IMR-90 (cell line): Measurements from ENCODE around the gene DBI. TPM values are rescaled to one million over a fixed set of nuclear protein-coding genes. Genes with fewer than 3 reads are reported as not detected.

Experiments used
- ATAC-seq: fragments of 200-7000 bp; cut with Tn5 transposase; 2 replicates; pipeline ENCODE4 v1.9.1; 2020; ENCODE audit warnings: low read depth, mild to moderate bottlenecking, moderate library complexity
- BruUV-seq: library from RNA; stranded (reverse); fragments of 400-500 nt; replicated peaks from 2 replicates; lab custom pipeline; 2021; lab: Mats Ljungman, UMichigan
- CTCF ChIA-PET: fragments of 300-600 bp; formaldehyde crosslinking; extraction: SDS; loops from one replicate; lab custom pipeline; 2021; ENCODE audit warnings: antibody characterized with exemption; lab: Yijun Ruan, JAX
- POLR2A ChIA-PET: fragments of 300-600 bp; sonication (Branson Sonifier 250); formaldehyde crosslinking; loops from one replicate; lab custom pipeline; 2022; ENCODE audit warnings: antibody characterized with exemption; ENCODE audit not compliant: unreplicated experiment; lab: Charles Lee
- DNase-seq: peaks from one replicate; pipeline ENCODE4 v3.0.0; 2013
- H2AFZ ChIP-seq: replicated peaks from 2 replicates; pipeline ENCODE3; 2013; ENCODE audit warnings: low read length, mild to moderate bottlenecking; ENCODE audit not compliant: poor library complexity
- H2AK5ac ChIP-seq: 2 replicates; pipeline ENCODE4 v1.6.1; 2013; ENCODE audit warnings: low read depth, low read length, inconsistent platforms
- H2AK9ac ChIP-seq: replicated peaks from 2 replicates; pipeline ENCODE3; 2013; ENCODE audit warnings: mild to moderate bottlenecking, low read depth, low read length, moderate library complexity; ENCODE audit not compliant: poor library complexity
- H2BK120ac ChIP-seq: 2 replicates; pipeline ENCODE4 v1.6.1; 2013; ENCODE audit warnings: low read depth, low read length, inconsistent platforms
- H2BK15ac ChIP-seq: 3 replicates; pipeline ENCODE4 v1.6.1; 2013; ENCODE audit warnings: low read depth, low read length, inconsistent platforms
- H2BK20ac ChIP-seq: 2 replicates; pipeline ENCODE4 v1.6.1; 2013; ENCODE audit warnings: low read depth, mild to moderate bottlenecking, inconsistent platforms, low read length, moderate library complexity
- H2BK5ac ChIP-seq: 2 replicates; pipeline ENCODE4 v1.6.1; 2013; ENCODE audit warnings: mild to moderate bottlenecking, low read depth, low read length, inconsistent platforms; ENCODE audit not compliant: poor library complexity, severe bottlenecking
- H3K14ac ChIP-seq: replicated peaks from 2 replicates; pipeline ENCODE4 v1.6.1; 2013; ENCODE audit warnings: low read depth, low read length, inconsistent platforms
- H3K18ac ChIP-seq: 2 replicates; pipeline ENCODE4 v1.6.1; 2013; ENCODE audit warnings: low read depth, low read length, control low read depth
- H3K23ac ChIP-seq: 2 replicates; pipeline ENCODE4 v1.6.1; 2013; ENCODE audit warnings: low read depth, low read length, inconsistent platforms
- H3K27ac ChIP-seq: 2 replicates; pipeline ENCODE4 v1.5.1; 2013; ENCODE audit warnings: mild to moderate bottlenecking, control low read depth, low read length; ENCODE audit not compliant: insufficient read depth
- H3K27me3 ChIP-seq: 2 replicates; pipeline ENCODE4 v1.6.1; 2013; ENCODE audit warnings: low read length; ENCODE audit not compliant: control insufficient read depth, insufficient read depth
- H3K36me3 ChIP-seq: 2 replicates; pipeline ENCODE4 v1.6.1; 2013; ENCODE audit warnings: low read length, mixed read lengths; ENCODE audit not compliant: control insufficient read depth, insufficient read depth
- H3K4ac ChIP-seq: 2 replicates; pipeline ENCODE4 v1.6.1; 2013; ENCODE audit warnings: low read depth, low read length, inconsistent platforms
- H3K4me1 ChIP-seq: 2 replicates; pipeline ENCODE4 v1.6.1; 2013; ENCODE audit warnings: low read length, mixed read lengths; ENCODE audit not compliant: control insufficient read depth, insufficient read depth
- H3K4me2 ChIP-seq: 2 replicates; pipeline ENCODE4 v1.6.1; 2013; ENCODE audit warnings: low read depth, mild to moderate bottlenecking, control low read depth, low read length, moderate library complexity
- H3K4me3 ChIP-seq: 2 replicates; pipeline ENCODE4 v1.5.1; 2013; ENCODE audit warnings: low read depth, mild to moderate bottlenecking, control low read depth, low read length, moderate library complexity; ENCODE audit not compliant: insufficient read depth
- H3K56ac ChIP-seq: 2 replicates; pipeline ENCODE4 v1.6.1; 2013; ENCODE audit warnings: low read length, inconsistent platforms; ENCODE audit not compliant: insufficient read depth; ENCODE audit errors: extremely low read depth
- H3K79me1 ChIP-seq, 2 experiments: 2 replicates each; pipeline ENCODE4 v1.6.1; 2013; ENCODE audit warnings: low read length in 2 of 2, inconsistent platforms in 1 of 2, low read depth in 1 of 2
- H3K9ac ChIP-seq: 2 replicates; pipeline ENCODE4 v1.6.1; 2013; ENCODE audit warnings: low read depth, low read length, control low read depth
- H3K9me1 ChIP-seq: 2 replicates; pipeline ENCODE4 v1.6.1; 2013; ENCODE audit warnings: low read length, inconsistent platforms; ENCODE audit not compliant: insufficient read depth
- H3K9me3 ChIP-seq: 2 replicates; pipeline ENCODE4 v1.6.1; 2013; ENCODE audit warnings: low read length; ENCODE audit not compliant: control insufficient read depth, insufficient read depth
- H4K20me1 ChIP-seq: 2 replicates; pipeline ENCODE4 v1.6.1; 2013; ENCODE audit warnings: low read length, inconsistent platforms; ENCODE audit not compliant: insufficient read depth
- H4K5ac ChIP-seq: 2 replicates; pipeline ENCODE4 v1.6.1; 2013; ENCODE audit warnings: mild to moderate bottlenecking, low read depth, low read length, control low read depth
- H4K8ac ChIP-seq, 2 experiments: 2 replicates each; pipeline ENCODE4 v1.6.1; 2013; ENCODE audit warnings: low read depth in 2 of 2, low read length in 2 of 2, control low read depth in 1 of 2, inconsistent platforms in 1 of 2
- H4K91ac ChIP-seq: 2 replicates; pipeline ENCODE4 v1.6.1; 2013; ENCODE audit warnings: low read depth, low read length, inconsistent platforms; ENCODE audit not compliant: insufficient read depth
- BHLHE40 ChIP-seq: fragments of 150-350 bp; IDR thresholded peaks from 2 replicates; pipeline ENCODE4 v1.6.1; 2016; ENCODE audit warnings: mild to moderate bottlenecking, low read depth, low read length
- CEBPB ChIP-seq: IDR thresholded peaks from 2 replicates; pipeline ENCODE4 v1.6.1; 2012; ENCODE audit warnings: low read depth, low read length, improper control_type of control experiment
- FOS ChIP-seq: fragments of 150-350 bp; IDR thresholded peaks from 2 replicates; pipeline ENCODE4 v1.6.1; 2016; ENCODE audit warnings: low read depth, low read length
- MAFK ChIP-seq: IDR thresholded peaks from 2 replicates; pipeline ENCODE4 v1.6.1; 2012; ENCODE audit warnings: low read depth, low read length, improper control_type of control experiment
- MXI1 ChIP-seq: IDR thresholded peaks from 2 replicates; pipeline ENCODE4 v1.6.1; 2012; ENCODE audit warnings: low read depth, mild to moderate bottlenecking, low read length, moderate library complexity, borderline replicate concordance
- NFE2L2 ChIP-seq: fragments of 150-350 bp; IDR thresholded peaks from 2 replicates; pipeline ENCODE4 v1.6.1; 2016; ENCODE audit warnings: low read depth, mild to moderate bottlenecking, low read length
- POLR2A ChIP-seq: IDR thresholded peaks from 2 replicates; pipeline ENCODE4 v1.6.1; 2012; ENCODE audit warnings: mild to moderate bottlenecking, low read depth, low read length
- RAD21 ChIP-seq: IDR thresholded peaks from 2 replicates; pipeline ENCODE4 v1.6.1; 2012; ENCODE audit warnings: low read length, improper control_type of control experiment
- RCOR1 ChIP-seq: IDR thresholded peaks from 2 replicates; pipeline ENCODE4 v1.6.1; 2012; ENCODE audit warnings: mild to moderate bottlenecking, low read length, improper control_type of control experiment; ENCODE audit not compliant: insufficient replicate concordance
- WGBS, 2 experiments: methylation state at CpG; one replicate each; pipeline versions ENCODE4 v1.1.5 to v1.1.7; 2013; ENCODE audit warnings: missing lambda C conversion rate in 2 of 2; ENCODE audit not compliant: insufficient read length in 1 of 2; ENCODE audit errors: extremely low coverage in 2 of 2; 5-methylcytosine and 5-hydroxymethylcytosine counted together
- dilution Hi-C: fragments of 300-500 bp; cut with HindIII; formaldehyde crosslinking; loops from one replicate; pipeline ENCODE4 v1.14.3; 2018; ENCODE audit warnings: low sequenced_read_pairs; ENCODE audit not compliant: unreplicated experiment
- in situ Hi-C: fragments of 300-500 bp; cut with MboI; formaldehyde crosslinking; loops from 3 replicates; pipeline ENCODE4 v1.14.3; 2019; ENCODE audit warnings: low sequenced_read_pairs, inconsistent platforms, mixed read lengths
- intact Hi-C: fragments of 100-400 bp; cut with micrococcal nuclease; formaldehyde crosslinking; loops from 2 replicates; pipeline ENCODE4 v1.10.0; 2022
- polyA plus RNA-seq, 3 experiments: library from polyadenylated mRNA; depleted of rRNA; stranded (reverse); fragments of >200 nt; gene quantifications; 2 replicates each; pipeline ENCODE4 v1.2.3, GENCODE V29; 2012; ENCODE audit warnings: low replicate concordance in 1 of 3
- total RNA-seq: library from RNA; depleted of rRNA; stranded (reverse); fragments of >200 nt; gene quantifications from 2 replicates; pipeline ENCODE4 v1.2.3, GENCODE V29; 2012
- TF ChIP-seq, protein P1 (sequence below): fragments of 150-350 bp; IDR thresholded peaks from 2 replicates; pipeline ENCODE4 v1.6.1; 2016; ENCODE audit warnings: low read depth, mild to moderate bottlenecking, low read length, moderate library complexity, borderline replicate concordance

The DBI gene
- total and polyA plus RNA-seq, 2 of the 4 experiments (the other 2 are of a cell fraction) = 42.5 to 278 TPM

DNA sequence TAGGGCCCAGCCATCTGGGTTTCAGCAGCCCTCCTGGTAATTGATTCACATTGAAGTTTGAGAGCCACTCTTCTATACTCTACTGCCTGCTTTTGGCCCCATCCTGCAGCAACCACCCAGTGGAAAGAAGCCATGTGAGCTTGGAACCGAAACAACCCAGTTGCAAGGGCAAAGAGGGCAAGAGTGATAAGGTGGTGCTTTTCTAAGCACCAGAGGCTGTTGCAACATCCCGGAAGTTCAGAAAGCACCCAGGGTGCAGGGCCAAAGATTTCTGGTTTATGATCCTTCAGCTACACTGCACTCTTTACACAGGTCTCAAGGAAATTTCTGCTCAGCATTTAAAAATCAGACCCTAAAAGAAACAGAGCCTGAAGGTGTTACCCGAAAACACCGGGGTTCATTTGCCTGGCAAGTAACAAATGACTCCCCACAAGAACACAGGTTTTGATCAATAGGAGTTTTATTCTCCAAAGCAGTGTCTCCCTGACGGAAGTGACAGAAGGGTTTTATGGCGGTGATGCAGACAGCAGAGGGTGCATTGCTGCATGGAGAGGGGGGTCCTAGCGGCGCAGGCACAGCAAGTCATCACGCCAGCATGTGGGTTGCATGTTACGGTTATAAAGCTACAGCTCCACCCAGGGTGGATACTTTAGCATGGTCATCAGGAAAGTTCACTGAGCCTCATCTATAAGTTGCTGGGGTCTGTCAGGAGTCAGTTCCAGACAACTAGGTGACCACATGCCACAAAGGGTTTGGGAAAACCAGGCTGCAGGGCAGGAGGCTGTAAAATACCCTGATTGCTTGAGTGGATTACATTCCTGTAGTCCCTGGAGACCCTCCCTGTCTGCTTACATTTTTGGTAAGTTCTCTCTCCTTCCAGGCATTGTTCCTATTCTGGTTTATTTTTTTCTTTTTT lies 36.1 kb downstream of the DBI start:
- Histone ChIP-seq H3K23ac (no peak overlapping the region), H2AK5ac (no peak overlapping the region), H4K20me1 (no peaks in the 10 kb centered on the region), H3K14ac (no peak overlapping the region), H3K9ac (no peak overlapping the region), H4K5ac (no peak overlapping the region), H2AK9ac (no peak overlapping the region), H4K91ac (no peak overlapping the region), H2AFZ (no peak overlapping the region), H3K27ac (no peak overlapping the region), H3K18ac (no peak overlapping the region), H2BK5ac (no peak overlapping the region), H2BK20ac (no peak overlapping the region), H2BK120ac (no peak overlapping the region), H3K36me3 (no peaks in the 10 kb centered on the region), H3K4me3 (no peak overlapping the region), H3K9me3 (no peaks in the 10 kb centered on the region), H3K4me2 (no peak overlapping the region), H4K8ac (no peak overlapping the region), H3K9me1 (no peaks in the 10 kb centered on the region), H2BK15ac (no peak overlapping the region), H3K4me1 (no peaks in the 10 kb centered on the region), H3K79me1 (no peaks in the 10 kb centered on the region), H3K27me3 (peaks cover 3% of the 10 kb centered on the region), H3K4ac (no peak overlapping the region), H3K56ac (no peak overlapping the region)
- no TSS peak for BruUV-seq
- POLR2A ChIA-PET = no interaction called here
- in situ Hi-C loops (no loop called here), dilution Hi-C loops (no loop called here), intact Hi-C loops (no loop called here)
- TF ChIP-seq POLR2A (no peak), MXI1 (no peak), BHLHE40 (no peak), MAFK (no peak), RAD21 (no peak), FOS (no peak), RCOR1 (no peak), NFE2L2 (no peak), CEBPB (no peak)
- TF ChIP-seq, protein P1, sequence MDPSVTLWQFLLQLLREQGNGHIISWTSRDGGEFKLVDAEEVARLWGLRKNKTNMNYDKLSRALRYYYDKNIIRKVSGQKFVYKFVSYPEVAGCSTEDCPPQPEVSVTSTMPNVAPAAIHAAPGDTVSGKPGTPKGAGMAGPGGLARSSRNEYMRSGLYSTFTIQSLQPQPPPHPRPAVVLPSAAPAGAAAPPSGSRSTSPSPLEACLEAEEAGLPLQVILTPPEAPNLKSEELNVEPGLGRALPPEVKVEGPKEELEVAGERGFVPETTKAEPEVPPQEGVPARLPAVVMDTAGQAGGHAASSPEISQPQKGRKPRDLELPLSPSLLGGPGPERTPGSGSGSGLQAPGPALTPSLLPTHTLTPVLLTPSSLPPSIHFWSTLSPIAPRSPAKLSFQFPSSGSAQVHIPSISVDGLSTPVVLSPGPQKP = no peak
- DNase-seq (no peak), ATAC-seq (no peak)
- CTCF ChIA-PET = interaction anchor here (0.5 kb wide), 1 partner anchor 909 kb away, joined by 3 read pairs; no protein-coding TSS in a partner anchor
- 63% methylated on average over 5 of the region's 10 CpGs; no CpG with 5 or more reads in 1 of the 2 experiments for WGBS, 2 experiments
